NCI-H2029 treated with DMSO at 0.1 percent for 48 hours (cell line): ENCODE results near the gene KRT75.
"Not testable (repeated sequence)": the region's sequence is repeated elsewhere in the genome, so short reads cannot be mapped to it uniquely, and the experiment has no call there.

Experiments used
- DNase-seq: peaks from one replicate; lab custom pipeline; 2025; lab: John Stamatoyannopoulos, UW

KRT75 gene

DNA sequence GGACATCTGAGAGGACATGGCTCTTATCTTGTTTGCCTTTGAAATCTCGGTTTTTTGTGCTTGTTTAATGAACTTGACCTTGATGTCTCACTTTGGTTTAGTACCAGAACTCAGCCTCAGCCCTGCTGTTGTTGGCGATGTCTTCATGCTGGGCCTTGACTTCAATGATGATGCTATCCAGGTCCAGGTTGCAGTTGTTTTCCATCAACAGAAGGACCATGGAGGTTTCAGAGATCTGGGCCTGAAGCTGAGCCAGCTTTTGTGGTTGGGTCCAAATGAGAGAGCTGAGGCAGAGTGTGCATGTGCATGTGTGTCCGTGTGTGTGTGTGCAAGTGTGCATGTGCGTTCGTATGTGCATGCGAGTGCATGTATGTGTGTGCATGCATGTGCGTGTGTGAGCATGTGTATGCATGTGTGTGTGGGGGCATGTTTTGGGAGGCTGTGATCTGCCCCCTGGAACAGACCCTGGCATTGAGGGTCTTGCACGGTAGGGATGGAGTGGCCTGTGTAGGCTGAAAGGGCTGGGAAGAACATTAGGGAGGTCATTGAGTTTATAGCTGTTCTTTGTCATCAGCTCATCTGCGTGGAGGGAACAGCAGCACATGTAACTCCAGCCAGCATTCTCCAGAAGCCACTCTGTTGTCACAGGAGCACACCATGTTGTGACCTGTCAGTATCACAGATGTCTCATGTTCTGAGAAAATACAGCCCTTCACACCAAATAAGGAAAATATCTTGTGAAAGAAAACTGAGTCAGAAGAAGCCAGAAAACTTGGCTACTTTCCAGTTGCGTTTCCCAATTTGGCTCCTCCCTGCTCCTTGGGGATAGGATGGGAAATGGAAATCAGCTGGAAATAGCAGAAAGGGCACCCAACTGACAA lies 18.1 kb downstream of the KRT75 start:
- DNase-seq, result no peak

DNA sequence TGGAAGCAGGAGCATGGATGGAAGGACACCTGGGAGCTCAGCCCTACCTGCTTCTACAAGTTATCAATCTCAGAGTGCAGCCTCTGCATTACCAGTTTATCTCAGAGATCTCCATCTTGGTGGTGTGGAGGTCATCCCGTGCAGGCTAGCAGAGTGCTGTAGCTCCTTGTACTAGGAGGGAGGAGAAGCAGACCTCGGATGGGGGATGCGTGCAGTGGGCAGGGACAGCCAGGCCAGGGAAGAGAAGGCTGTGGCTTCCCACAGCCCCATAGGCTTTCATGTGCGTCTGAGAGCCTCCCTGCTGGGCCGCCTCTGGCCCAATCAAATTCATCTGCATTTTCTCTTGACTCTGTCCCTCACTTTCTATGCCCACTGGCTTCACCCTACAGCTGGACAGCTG lies 19.2 kb downstream of the KRT75 start:
- DNase-seq, result no peak

DNA sequence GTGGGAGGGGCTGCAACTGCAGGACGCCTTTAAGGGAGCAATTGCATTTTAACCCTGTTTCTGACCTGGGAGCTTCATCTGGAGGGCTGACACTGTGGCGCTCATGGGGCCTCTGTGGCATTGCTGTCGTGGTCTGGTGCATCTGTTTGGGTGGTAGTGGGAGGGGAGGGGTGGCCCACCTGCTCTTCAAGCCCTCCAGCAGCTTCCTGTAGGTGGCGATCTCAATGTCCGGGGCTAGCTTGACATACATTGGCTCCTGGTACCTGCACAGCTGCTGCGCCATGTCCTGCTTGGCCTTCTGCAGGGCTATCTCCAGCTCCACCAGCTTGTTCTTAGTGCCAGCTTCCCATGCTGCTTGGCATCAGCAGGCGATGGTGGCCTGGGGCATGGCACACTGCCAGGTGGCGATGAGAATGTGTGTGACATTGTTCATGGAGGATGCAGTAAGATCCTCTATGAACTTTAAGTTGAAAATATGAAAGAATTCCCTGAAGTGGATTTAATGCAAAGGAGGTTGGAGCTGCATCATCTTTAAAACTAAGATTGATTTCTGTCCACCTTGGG lies 20.3 kb downstream of the KRT75 start:
- DNase-seq, result no peak

DNA sequence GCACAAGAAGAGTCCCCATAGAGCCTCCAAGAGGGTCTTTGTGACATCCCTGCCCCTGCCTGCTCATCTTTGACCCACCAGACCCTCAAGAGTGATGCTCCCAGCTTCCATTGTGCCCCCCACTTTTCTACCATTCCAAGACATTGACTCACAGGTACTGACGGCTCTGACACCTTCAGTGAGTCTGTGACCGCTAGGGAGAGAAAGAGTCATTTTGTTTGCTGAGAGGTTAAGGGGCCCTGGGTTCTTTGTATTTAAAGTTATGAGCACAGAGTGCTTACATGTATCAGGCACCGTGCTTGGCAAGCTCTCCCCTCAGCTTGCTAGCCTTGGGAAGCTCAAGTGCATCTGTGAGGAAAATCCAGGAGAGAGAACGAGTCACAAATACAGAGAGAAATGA lies 21.0 kb downstream of the KRT75 start:
- DNase-seq, result no peak

DNA sequence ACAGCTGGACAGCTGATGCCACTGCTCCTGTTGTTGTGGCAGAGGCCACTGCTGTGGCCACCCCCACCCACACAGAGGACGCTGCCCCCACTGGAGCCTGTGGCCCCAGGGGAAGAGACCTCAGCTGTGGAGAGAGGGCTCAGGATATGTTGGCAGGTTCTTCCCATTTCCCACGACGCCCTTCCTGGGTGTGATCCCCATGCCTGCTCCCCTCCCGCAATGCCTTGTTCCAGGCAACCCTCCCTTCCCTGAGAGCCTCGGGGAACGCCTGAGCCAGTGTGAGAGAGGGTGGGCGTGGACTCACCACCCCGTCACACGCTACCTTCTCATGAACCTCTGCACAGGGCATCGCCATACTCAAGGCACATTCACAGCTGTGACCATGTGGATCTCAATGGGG lies 22.4 kb downstream of the KRT75 start:
- no peak for DNase-seq

DNA sequence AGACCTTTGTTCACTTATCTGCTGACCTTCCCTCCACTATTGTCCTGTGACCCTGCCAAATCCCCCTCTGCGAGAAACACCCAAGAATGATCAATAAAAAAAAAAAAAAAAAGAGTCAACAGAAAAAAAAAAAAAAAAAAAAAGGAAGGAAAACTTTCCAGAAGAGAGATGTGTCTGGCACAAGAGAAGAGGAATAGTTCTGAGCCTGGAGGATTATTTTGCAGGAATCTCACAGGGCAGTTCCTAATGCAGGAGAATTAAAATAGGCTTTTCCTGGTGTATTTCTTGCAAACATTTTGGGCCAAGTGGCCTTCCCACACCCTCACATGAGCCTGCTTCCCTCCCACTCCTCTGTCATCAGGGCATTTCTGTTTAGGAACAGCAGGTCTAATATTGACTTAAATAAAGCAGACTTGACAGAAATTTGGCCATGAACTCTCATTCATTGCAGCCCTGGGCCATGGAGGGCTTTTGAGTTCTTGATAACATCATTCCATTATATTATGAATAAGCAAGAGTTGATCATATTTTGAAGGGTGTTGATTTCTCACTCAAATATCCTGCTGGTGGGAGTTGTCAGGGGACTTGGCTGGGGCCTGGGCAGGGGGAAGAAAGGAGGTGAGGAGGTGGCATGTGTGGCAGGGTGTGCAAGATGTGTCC lies 23.5 kb downstream of the KRT75 start:
- DNase-seq, result not testable (repeated sequence)

DNA sequence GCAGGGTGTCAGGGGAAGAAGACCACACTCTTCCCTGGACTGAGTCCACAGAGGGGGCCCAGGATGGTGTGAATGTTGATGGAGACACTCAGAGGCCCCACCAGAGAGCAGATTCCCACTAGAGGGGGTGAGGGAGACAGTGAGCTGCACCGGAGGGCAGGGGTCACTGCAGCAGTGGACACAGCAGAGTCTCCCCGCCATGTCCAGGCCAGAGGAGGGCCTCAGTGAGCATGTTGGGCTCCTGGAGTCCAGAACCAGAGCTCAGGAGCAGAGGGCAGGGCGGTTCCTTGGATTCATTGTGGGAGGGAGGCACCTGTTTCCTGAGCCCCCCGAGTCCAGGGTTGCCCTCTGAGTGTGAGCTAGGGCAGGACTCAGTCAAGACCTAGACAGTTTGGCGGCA lies 26.3 kb downstream of the KRT75 start:
- no peak for DNase-seq

DNA sequence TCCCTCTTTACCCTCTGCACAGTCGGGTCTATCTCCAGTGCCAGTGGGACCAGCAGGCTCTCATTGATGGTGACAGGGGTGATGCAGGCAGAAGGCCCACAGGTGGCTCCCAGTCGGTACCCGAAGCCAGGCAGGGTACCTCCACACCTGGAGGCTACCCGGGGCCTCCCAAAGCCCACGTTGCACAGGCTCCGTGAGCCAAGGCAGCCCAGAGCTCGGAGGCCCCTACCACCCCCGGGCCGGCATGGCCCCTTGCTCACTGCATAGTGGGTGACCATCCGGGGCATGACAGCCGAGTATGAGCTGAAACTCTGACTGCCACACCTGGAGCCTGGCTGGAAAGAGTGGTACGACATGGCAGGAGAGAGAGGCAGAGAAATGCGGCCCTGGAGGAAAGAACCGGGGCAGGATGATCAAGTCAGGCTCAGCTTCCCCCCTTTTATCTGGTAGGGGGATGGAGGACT lies 28.2 kb downstream of the KRT75 start, which contains the start of gene KRT82:
TSS of gene KRT82 (minus strand) at position 414 of the 464 bp plus-strand sequence. CDS start at position 356, 58 bp downstream.
- DNase-seq, result no peak

DNA sequence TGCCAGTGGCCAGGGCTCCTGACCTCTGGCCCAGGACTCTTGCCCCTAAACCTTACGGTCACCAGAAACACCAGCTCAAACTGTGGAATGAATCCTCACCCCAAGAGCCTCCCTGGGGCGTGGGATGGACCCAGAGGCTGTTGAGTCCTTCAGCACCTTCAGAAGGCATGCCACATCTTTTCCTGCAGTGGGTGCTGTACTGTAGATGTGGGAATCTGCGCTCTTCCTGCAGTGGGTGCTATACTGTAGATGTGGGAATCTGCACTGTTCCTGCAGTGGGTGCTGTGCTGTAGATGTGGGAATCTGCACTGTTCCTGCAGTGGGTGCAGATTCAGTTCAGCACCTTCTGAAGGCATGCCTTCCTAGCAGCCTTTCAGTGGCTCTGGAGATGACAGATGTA lies 29.2 kb downstream of the KRT75 start:
- DNase-seq, result no peak

DNA sequence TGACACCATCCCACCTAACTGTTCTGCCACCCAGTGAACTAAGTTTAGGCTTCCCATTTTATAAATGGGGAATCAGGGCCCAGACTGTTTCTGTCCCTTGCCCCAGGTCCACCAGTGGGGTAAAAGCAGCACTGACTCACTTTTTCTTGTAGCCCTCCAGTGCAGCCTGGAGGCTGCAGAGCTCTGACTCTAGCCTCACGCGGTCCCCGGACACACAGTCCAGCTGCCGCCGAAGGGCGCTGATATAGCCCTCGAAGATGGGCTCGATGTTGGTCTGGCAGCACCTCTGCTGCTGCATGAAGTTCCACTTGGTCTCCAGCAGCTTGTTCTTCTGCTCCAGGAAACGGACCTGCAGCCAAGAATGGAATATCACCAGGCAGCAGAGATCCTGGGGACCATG lies 30.6 kb downstream of the KRT75 start:
- no peak for DNase-seq

DNA sequence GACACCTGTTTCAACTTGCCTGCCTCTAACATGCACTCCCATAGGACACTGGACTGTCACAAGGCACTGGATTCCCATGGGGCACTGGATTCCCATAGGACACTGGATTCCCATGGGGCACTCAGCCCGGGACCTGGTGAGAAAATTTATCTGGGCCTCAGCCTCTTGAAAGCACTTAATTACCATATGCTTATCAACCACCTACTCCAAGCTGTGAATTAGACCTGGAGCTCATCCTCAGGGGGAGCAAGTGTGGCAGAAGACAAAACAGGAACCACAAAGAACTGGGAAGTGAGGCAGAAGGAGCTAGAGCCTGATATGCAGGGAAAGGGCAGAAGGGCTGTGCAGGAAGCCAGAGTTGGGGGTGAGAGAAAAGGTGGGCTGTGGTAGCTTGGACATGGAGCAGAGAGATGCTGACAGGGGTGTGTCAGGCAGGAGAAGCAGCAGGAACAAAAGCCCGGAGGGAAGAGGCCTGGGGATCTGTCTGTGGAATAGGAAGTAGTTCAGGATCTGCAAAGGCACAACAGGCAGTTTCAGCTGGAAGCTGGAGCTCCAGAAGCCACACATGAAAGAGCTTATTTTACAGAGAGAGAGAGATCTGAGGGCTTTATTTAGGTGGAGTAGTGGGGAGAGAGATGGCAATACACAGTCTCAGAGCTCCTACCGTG lies 31.2 kb downstream of the KRT75 start:
- DNase-seq, result no peak

DNA sequence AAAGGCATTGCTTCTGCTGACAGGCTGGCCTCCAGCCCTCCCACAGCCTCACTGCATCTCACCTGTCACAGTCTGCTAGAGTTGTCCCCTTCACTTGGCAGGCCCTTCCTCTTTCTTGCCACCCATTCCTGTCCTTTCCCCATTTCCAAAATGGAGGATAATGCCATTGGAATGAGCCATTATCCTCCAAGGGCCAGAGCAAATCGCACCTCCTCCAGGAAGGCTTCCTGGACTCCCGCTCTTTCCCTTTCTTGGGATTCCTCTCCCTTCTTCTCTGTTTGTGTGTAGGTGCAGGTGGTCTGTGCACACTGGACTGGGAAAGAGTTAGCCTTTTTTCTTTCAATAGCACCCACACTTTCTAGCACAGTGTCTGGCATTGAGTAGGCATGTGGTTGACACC lies 31.8 kb downstream of the KRT75 start:
- no peak for DNase-seq

DNA sequence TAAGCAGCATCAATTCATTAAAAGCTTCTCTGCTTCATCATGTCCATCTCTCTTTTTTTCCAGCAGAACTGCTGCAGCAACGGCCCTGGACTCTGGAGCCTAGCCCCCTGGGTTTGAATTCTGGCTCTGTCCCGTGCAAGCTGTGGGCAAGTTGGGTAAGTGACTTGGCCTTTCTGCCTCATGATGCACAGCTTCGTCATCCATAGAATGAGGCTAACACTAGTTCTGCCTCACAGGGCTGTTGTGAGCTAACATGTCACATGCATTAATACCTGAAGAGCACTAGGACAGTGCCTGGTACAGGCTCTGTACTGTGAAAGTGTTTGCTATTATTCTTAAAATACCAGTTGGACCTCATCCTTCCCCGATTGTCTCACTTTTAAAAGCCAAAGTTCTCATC lies 32.2 kb downstream of the KRT75 start:
- no peak for DNase-seq

DNA sequence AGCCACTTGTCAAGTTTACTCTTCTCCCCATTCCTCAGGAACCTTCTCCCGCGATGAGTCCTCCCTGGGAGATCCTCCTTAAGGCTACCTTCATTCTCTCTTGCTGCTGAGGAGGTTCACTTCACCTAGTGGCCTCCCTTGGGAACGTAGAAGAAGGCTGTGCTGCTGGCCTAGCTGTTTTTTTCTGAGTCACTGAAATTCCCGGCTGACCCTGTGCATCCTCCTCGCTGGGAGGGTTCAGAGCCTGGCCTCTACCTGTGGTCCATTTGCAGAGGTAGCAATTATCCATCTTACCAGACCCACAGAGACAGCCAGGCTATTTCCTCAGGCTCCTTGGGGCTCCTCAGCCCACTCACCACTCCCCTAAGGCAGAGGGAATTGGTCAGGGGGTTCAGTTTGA lies 32.6 kb downstream of the KRT75 start:
- DNase-seq, result no peak

DNA sequence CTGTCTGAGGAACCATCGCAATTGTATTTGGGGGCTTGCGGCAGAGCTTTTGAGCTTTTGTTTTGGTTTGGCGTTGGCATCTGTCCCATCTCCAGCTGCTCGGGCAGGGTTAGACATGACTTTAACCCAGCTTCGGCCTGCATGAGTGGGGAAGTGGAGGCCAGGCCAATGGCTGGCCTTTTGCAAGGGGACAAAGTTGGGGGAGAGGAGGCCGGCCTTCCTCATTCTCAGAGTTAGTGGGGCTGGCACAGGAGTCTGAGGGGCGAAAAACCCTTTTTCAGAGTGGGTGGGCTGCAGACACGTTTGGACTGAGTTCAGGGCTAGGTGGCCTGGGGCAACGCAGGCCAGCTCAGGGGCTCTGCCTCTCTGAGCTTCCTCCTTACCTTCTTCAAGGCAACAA lies 33.3 kb downstream of the KRT75 start:
- DNase-seq, result no peak

DNA sequence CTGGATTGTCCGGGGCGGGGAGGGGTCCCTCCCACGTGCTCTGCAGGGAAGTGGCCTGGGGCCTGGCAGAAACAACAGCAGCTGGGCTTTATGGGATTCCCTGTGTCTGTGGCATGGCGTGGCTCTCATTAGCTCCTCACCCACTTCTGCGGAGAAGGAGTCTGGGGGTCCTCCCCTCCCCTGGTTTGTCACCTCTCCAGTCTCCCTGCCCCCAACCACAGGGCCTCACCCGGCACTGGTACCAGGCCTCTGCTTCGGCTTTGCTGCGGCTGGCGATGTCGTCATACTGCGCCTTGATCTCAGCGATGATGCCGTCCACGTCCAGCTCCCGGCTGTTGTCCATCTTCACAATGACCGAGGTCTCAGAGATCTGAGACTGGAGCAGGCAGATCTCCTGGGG lies 34.4 kb downstream of the KRT75 start:
- no peak for DNase-seq

DNA sequence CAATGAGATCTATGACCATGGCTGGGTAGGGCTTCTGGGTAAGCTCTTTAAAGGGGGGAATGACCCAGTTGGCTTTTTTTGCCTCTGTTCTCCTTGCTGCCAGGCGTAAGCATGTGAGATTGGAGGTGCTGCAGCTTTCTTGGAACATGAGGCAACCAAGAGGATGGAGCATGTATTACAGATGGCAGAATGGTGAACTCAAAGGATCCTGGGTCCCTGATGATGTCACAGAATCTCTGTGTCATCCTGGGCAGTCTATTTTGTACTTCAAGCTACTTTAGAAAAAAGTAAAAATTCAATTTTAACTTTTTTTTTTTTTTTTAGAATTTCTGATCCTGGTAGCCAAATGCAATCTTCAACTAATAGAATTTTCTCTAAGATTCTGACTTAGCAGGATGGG lies 36.0 kb downstream of the KRT75 start:
- DNase-seq, result no peak

DNA sequence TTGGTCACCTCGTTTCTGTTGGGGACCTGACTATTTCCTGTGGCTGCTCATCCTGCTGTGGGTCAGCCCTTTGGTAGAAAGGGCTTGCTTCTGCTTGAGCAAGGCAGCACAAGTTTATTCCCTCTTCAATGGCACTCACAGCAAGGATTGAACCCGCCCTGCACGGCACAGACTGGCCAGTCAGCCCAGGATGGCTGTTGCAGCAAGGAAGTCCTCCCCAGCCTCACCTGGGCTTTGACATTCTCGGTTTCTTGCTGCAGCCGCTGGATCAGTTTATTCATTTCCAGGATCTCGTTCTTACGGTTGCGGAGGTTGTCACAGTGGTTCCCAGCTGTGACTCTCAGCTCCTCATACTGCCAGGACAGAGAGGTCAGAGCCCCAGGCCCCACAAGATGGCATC lies 37.5 kb downstream of the KRT75 start:
- DNase-seq, result no peak

DNA sequence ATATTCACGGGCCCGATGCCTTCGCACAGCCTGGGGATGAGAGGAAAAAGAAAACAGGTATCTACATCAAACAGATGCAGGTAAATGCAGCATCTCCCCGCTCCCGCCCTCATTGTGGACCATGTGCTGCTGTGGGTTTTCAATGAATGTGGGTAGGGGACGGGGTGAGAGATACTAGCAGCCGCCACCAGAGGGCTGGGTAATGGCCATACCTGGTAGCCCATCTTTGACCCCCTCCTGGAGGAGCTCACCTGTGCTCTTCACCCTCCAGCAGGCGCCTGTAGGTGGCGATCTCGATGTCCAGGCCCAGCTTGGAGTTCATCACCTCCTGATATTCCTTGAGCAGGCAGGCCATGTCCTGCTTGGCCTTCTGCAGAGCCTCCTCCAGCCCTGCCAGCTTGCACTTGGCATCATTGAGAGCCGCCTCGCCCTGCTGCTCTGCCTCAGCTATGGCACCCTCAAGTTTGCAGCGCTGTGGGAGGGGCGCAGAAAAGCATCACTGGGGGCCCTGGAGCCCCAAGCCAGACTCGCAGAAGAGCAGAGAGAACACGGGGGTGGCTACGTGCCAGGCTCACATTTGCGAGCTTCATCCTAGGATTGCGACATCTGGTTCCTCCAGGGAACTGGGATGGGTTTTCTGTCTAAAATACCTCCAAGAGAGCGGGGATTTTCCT lies 38.3 kb downstream of the KRT75 start:
- no peak for DNase-seq

DNA sequence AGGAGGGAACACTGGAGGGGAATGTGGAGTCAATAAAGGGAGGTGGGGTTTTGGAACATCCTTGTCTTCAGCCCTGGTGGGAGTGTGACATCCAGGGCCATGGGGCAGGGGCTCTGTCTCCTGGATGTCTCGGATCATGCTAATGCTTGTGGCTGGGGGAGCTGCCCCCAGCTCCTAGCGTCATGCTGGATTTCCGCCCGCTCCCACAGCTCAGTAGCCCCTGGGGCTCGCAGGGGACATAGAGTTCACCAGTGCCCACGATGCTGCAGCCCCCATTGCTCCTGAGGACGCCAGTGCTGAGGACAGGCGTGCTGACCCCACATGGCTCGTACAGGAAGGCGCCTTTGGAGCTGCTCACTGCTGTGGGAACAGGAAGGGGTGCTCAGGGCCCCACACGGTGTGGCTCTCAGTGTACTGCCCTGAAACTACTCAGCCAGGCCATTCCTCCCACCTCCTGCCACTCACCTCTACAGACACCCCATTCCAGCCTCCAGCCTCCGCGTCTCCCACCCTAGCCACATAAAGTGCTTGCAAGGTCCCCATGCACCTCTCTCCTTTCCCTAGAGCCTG lies 39.2 kb downstream of the KRT75 start:
- no peak for DNase-seq

DNA sequence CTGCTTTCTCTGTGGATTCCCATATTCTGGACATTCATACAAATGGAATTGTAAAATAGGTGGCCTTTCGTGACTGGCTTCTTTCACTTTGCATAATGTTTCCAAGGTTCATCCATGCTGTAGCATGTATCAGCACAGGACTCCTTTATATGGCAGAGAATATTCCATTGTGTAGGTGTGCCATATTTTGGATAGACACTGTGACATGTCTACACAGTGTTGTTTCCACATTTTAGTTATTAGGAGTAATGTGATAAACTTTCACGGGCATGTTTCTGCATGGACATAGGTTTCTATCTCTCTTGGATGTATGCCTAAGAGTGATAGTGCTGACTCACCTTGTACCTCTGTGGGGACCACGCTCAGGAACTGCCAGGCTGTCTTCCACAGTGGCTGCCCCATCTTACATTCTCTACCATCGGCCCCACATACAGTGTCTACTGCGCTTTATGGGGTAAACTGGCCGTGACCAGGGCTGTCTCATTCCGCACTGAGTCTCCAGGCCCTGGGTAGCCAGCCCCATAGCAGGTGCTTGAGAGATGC lies 41.6 kb downstream of the KRT75 start:
- no peak for DNase-seq
